ENCODE measurements around the gene RPS15A. TPM values are rescaled to one million over a fixed set of nuclear protein-coding genes. Genes with fewer than 3 reads are reported as not detected.
"Not testable (repeated sequence)": the region's sequence is repeated elsewhere in the genome, so short reads cannot be mapped to it uniquely, and the experiment has no call there.

The RPS15A gene
- polyA plus RNA-seq, 5 donors = 2,549 to 4,035 (median 2,889) TPM

DNA sequence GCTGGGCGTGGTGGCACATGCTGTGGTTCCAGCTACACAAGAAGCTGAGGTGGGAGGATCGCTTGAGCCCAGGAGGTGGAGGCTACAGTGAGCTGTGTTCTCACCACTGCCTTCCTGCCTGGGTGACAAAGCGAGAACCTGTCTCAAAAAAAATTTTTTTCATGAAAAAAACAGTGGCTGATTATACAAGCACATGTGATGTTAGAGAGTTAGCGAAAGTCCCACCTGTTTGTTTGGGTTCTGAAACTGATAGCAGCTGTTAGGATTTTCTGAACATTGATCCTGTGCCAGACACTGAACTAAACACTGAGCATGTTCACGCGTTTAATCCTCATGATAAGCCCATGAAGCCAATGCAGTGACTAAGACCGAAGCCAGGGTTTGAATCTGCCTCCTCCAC is 22.9 kb downstream of the RPS15A start:
- DNase-seq = not testable (repeated sequence)

- DNase-seq = not testable (repeated sequence)
Measured at GRCh38 chr16:18762713-18763112, 27.4 kb downstream of the RPS15A start.

DNA sequence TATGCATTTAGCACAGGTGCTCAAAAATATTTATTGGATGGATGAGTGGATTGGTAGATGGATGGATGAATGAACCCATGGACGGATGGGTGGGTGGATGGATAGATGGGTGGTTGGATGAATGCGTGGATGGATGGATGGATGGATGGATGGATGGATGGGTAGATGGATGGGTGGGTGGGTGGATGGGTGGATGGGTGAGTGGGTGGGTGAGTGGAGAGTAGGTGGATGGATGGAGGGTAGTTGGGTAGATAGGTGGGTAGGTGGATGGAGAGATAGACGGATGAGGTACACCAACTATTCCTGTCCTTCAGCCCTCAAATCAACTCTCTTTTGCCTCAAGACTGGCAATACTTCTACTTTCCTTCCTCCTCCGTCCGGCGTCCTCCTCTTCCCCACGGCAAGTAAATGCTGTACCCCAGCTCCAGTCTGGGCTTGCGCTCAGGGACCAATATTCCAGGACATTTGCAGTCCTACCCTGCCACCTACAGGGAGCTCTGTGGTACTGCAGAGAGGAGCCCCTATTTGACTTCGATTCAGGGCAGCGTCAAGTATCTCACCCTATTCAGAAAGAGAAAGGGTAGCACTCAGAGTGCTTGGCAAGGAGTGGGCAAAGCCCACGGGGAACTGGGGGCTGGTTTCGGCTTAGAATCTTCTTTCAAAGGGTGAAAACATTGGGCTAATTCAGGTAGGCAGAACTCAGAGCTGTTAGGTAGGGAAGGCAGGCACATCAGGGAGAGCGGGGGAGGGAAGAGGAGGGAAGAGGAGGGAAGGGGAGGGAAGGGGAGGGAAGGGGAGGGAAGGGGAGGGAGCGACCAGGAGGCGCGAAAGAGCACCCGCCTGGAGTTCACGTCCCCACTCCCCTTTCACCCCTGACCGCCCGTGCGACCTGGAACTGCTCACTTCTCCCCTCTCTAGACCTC is 30.3 kb downstream of the RPS15A start:
- DNase-seq = peak in 1 of 2 donors; percentile 3

GRCh38 chr16:18757960-18758660 is 32.0 kb downstream of the RPS15A start:
- DNase-seq = not testable (repeated sequence)

GRCh38 chr16:18756639-18757038 is 33.5 kb downstream of the RPS15A start:
- not testable (repeated sequence) for DNase-seq

DNA sequence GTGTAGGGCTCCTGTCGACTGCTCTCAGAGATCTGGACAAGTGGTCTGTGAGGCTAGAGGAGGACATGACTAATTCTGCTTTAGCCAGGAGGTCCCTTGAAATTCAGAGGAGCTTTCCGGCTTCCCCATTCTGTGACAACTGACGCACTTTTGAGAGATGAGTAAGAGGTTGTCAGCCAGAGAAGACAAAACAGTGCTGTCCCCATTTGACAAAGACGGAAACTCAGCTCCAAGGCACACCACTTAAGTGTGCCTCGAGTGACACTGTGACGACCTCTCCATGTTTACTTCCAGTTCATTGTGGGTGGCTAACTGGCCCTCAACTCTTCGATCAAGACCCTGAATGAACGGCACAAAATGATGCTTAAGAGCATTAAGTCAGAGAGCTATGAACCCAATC is 47.3 kb downstream of the RPS15A start:
- DNase-seq = not testable (repeated sequence)

DNA sequence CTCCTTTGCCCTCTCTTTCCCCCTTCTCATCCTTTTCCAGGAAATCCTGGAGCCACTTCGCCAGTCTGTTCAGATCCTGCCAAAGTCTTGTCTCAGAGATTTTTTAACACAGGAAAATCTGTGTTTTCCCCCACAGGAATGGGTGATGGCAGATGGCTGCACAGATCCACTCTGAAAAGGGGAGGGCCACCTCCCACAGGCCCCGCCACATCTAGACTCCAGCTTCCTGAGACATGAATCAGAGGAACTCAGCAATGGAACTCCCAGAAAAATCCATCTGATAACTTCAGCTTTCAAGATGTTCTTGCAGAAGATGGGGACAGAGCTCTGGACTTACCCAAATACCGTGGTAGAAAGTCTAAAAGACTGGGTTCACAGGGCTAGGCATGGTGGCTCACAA is 50.1 kb downstream of the RPS15A start:
- not testable (repeated sequence) for DNase-seq

DNA sequence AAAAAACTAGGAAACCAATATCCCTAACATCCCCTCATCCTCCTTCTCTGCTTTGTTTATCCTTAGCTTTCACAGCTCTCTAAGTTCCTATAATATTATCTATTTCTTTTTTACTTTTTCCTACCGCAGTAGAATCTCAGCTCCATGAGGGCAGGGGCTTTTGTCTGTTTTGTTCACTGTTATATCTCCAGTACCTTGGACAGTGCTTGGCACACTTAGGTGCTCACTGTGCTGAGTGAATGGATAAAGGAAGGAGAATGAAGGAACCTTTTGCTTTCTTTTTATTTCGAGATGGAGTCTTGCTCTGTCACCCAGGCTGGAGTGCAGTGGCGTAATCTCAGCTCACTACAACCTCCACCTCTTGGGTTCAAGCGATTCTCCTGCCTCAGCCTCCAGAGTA is 51.4 kb downstream of the RPS15A start:
- not testable (repeated sequence) for DNase-seq

GRCh38 chr16:18734279-18734678 is 55.9 kb downstream of the RPS15A start:
- not testable (repeated sequence) for DNase-seq

Other genes starting within 250 kb of the RPS15A start
- gene NOMO2, start 228.2 kb downstream of the RPS15A start, polyA plus RNA-seq (ENCODE audit: insufficient read depth in 1 of 5, insufficient read length in 5 of 5, low replicate concordance in 1 of 5) = 10 to 100 TPM; 45.7 to 93.6 (median 70.6) TPM
- 100 to 1,000 TPM; 188 to 431 (median 269) TPM for gene ARL6IP1, start 11.2 kb upstream of the RPS15A start, polyA plus RNA-seq (ENCODE audit: insufficient read depth in 1 of 5, insufficient read length in 5 of 5, low replicate concordance in 1 of 5)
- gene SMG1, start 136.1 kb upstream of the RPS15A start, polyA plus RNA-seq (ENCODE audit: insufficient read depth in 1 of 5, insufficient read length in 5 of 5, low replicate concordance in 1 of 5) = 10 to 100 TPM; 38.0 to 74.9 (median 73.6) TPM
- 1 to 10 TPM; 2.9 to 3.9 (median 3.4) TPM for gene TMC7, start 193.6 kb upstream of the RPS15A start, polyA plus RNA-seq (ENCODE audit: insufficient read depth in 1 of 5, insufficient read length in 5 of 5, low replicate concordance in 1 of 5)